Parathyroid adenoma (tissue), 2 donors: Measurements from ENCODE around the gene KPNB1.

Experiments used
- H2AFZ ChIP-seq: fragments of 300-600 bp; sonication (generic); one replicate; pipeline ENCODE4 v1.7.0; 2017; ENCODE audit warnings: antibody characterized with exemption, mild to moderate bottlenecking
- H3K27ac ChIP-seq: fragments of 300-600 bp; sonication (generic); one replicate; pipeline ENCODE4 v1.7.0; 2017
- H3K27me3 ChIP-seq: fragments of 300-600 bp; sonication (generic); one replicate; pipeline ENCODE4 v1.7.0; 2017; ENCODE audit warnings: low read length; ENCODE audit not compliant: control insufficient read depth, insufficient read depth
- H3K36me3 ChIP-seq: fragments of 300-600 bp; sonication (generic); one replicate; pipeline ENCODE4 v1.7.0; 2017; ENCODE audit warnings: low read length; ENCODE audit not compliant: control insufficient read depth, insufficient read depth
- H3K4me1 ChIP-seq: fragments of 300-600 bp; sonication (generic); one replicate; pipeline ENCODE4 v1.7.0; 2017; ENCODE audit warnings: control low read depth
- H3K4me2 ChIP-seq: fragments of 300-600 bp; sonication (generic); one replicate; pipeline ENCODE4 v1.7.0; 2017; ENCODE audit warnings: low read length
- H3K4me3 ChIP-seq: fragments of 300-600 bp; sonication (generic); one replicate; pipeline ENCODE4 v1.7.0; 2017; ENCODE audit warnings: low read depth, low read length
- H3K79me2 ChIP-seq: fragments of 300-600 bp; sonication (generic); one replicate; pipeline ENCODE4 v1.7.0; 2017; ENCODE audit warnings: control low read depth
- H3K9ac ChIP-seq: fragments of 300-600 bp; sonication (generic); one replicate; pipeline ENCODE4 v1.7.0; 2017; ENCODE audit warnings: mild to moderate bottlenecking
- H3K9me3 ChIP-seq: fragments of 300-600 bp; sonication (generic); one replicate; pipeline ENCODE4 v1.7.0; 2017; ENCODE audit warnings: low read length; ENCODE audit not compliant: control insufficient read depth
- TF ChIP-seq, protein P1 (sequence below): fragments of 300-600 bp; sonication (generic); IDR thresholded peaks from one replicate; pipeline ENCODE4 v1.7.0; 2017; ENCODE audit warnings: antibody characterized with exemption, mild to moderate bottlenecking
- donor health status: primary hyperparathyroidism.

The KPNB1 gene

DNA sequence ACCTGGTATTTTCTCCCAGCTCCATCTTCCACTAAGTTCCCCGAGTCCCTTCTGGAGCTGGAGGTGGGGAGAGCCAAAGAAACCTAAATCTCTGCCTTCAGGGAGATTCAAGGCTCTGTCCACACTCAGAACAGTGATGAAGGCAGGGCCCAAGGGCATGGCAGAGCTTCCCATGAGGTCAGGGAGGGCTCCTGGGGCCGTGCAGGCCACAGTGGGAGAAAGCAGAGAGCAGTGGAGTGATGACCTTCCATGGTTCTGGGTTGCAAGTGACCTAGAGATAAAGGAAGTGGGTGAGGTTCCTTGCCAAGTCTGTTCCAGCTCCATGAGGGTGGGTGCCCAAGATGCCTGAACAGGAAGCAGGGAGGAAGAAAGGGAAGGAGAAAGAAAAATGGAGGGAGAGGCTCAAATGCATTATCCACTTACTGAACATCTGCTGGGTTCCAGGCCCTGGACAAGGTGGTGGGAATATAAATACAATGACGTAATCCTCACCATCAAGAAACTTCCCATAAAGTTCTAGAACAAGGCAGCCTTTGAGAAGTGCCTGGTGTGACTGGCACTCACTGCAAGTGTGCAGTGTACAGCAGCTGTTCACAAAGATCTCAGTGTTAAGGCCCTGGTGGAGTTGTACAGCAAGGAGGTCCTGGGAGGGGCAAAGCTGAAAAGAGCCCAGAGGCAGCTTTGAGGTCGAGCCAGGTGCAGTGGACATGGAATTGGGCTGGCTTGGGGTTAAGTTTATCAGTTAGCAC, 57.5 kb downstream of the KPNB1 start:
- TF ChIP-seq, protein P1, sequence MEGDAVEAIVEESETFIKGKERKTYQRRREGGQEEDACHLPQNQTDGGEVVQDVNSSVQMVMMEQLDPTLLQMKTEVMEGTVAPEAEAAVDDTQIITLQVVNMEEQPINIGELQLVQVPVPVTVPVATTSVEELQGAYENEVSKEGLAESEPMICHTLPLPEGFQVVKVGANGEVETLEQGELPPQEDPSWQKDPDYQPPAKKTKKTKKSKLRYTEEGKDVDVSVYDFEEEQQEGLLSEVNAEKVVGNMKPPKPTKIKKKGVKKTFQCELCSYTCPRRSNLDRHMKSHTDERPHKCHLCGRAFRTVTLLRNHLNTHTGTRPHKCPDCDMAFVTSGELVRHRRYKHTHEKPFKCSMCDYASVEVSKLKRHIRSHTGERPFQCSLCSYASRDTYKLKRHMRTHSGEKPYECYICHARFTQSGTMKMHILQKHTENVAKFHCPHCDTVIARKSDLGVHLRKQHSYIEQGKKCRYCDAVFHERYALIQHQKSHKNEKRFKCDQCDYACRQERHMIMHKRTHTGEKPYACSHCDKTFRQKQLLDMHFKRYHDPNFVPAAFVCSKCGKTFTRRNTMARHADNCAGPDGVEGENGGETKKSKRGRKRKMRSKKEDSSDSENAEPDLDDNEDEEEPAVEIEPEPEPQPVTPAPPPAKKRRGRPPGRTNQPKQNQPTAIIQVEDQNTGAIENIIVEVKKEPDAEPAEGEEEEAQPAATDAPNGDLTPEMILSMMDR, result no peak
- Histone ChIP-seq H3K4me2 (no peak overlapping the region), H3K79me2 (no peaks in the 10 kb centered on the region), H3K9ac (no peak overlapping the region), H3K9me3 (no peaks in the 10 kb centered on the region), H3K36me3 (no peaks in the 10 kb centered on the region), H3K27ac (no peak overlapping the region), H3K4me1 (peaks cover 6% of the 10 kb centered on the region), H2AFZ (peak overlapping the region; percentile 22), H3K4me3 (no peak overlapping the region), H3K27me3 (no peaks in the 10 kb centered on the region)

- no peak overlapping the region for H3K27ac ChIP-seq
- no peaks in the 10 kb centered on the region for H3K36me3 ChIP-seq
- H2AFZ ChIP-seq, result no peak overlapping the region
- H3K9ac ChIP-seq, result no peak overlapping the region
- no peak overlapping the region for H3K4me2 ChIP-seq
- H3K27me3 ChIP-seq, result no peaks in the 10 kb centered on the region
- H3K4me3 ChIP-seq, result no peak overlapping the region
- TF ChIP-seq, protein P1, result no peak
- H3K9me3 ChIP-seq, result no peaks in the 10 kb centered on the region
- H3K79me2 ChIP-seq, result no peaks in the 10 kb centered on the region
- H3K4me1 ChIP-seq, result peaks cover 6% of the 10 kb centered on the region
Measured at GRCh38 chr17:47707884-47708283, 58.2 kb downstream of the KPNB1 start.

GRCh38 chr17:47708312-47708863, 58.7 kb downstream of the KPNB1 start:
- TF ChIP-seq, protein P1, result no peak
- H3K9me3 ChIP-seq, result no peaks in the 10 kb centered on the region
- no peak overlapping the region for H3K9ac ChIP-seq
- H3K4me1 ChIP-seq, result peaks cover 6% of the 10 kb centered on the region
- H3K79me2 ChIP-seq, result no peaks in the 10 kb centered on the region
- no peak overlapping the region for H3K4me2 ChIP-seq
- H3K36me3 ChIP-seq, result no peaks in the 10 kb centered on the region
- H3K27me3 ChIP-seq, result no peaks in the 10 kb centered on the region
- no peak overlapping the region for H3K4me3 ChIP-seq
- no peak overlapping the region for H3K27ac ChIP-seq
- H2AFZ ChIP-seq, result no peak overlapping the region

GRCh38 chr17:47708864-47709541, 59.3 kb downstream of the KPNB1 start:
- Histone ChIP-seq H3K4me2 (no peak overlapping the region), H3K36me3 (no peaks in the 10 kb centered on the region), H3K9me3 (no peaks in the 10 kb centered on the region), H3K4me1 (peaks cover 6% of the 10 kb centered on the region), H3K79me2 (no peaks in the 10 kb centered on the region), H2AFZ (peak overlapping the region; percentile 93), H3K4me3 (no peak overlapping the region), H3K27me3 (no peaks in the 10 kb centered on the region), H3K27ac (no peak overlapping the region), H3K9ac (no peak overlapping the region)
- TF ChIP-seq, protein P1, result no peak
